DOHH2 (cell line): ENCODE measurements around the gene ITGBL1.

Experiments used
- H3F3A ChIP-seq: fragments of 200-600 bp; sonication (generic), shearing (Covaris generic); 2 replicates; pipeline ENCODE4 v1.6.0; 2016; ENCODE audit warnings: antibody characterized with exemption, mild to moderate bottlenecking; ENCODE audit not compliant: control insufficient read depth, insufficient read depth
- H3K27ac ChIP-seq: fragments of 200-600 bp; sonication (generic); 2 replicates; pipeline ENCODE4 v1.5.1; 2014; ENCODE audit warnings: low read depth, mild to moderate bottlenecking, low read length, moderate library complexity
- H3K27me3 ChIP-seq: fragments of 200-600 bp; sonication (generic); 2 replicates; pipeline ENCODE4 v1.6.1; 2014; ENCODE audit warnings: mild to moderate bottlenecking, low read length, mixed read lengths; ENCODE audit not compliant: control insufficient read depth
- H3K36me3 ChIP-seq: fragments of 200-600 bp; sonication (generic); 2 replicates; pipeline ENCODE4 v1.6.1; 2014; ENCODE audit warnings: mild to moderate bottlenecking, low read length, moderate library complexity, mixed read lengths; ENCODE audit not compliant: control insufficient read depth
- H3K4me1 ChIP-seq: fragments of 200-600 bp; sonication (generic); 2 replicates; pipeline ENCODE4 v1.6.1; 2014; ENCODE audit warnings: mild to moderate bottlenecking, low read length, mixed read lengths; ENCODE audit not compliant: control insufficient read depth
- H3K4me2 ChIP-seq: fragments of 200-600 bp; sonication (generic); 2 replicates; pipeline ENCODE4 v1.6.0; 2014; ENCODE audit warnings: mild to moderate bottlenecking, low read length, moderate library complexity
- H3K4me3 ChIP-seq: fragments of 200-600 bp; sonication (generic); 2 replicates; pipeline ENCODE4 v1.5.1; 2014; ENCODE audit warnings: mild to moderate bottlenecking, low read length, mixed read lengths
- H3K79me2 ChIP-seq: fragments of 200-600 bp; sonication (generic); 2 replicates; pipeline ENCODE4 v1.6.1; 2014; ENCODE audit warnings: mild to moderate bottlenecking, low read length, mixed read lengths; ENCODE audit not compliant: control insufficient read depth
- H3K9me2 ChIP-seq: fragments of 200-600 bp; sonication (generic); replicated peaks from 2 replicates; pipeline ENCODE4 v1.6.1; 2014; ENCODE audit warnings: mild to moderate bottlenecking, low read length, mixed read lengths; ENCODE audit not compliant: control insufficient read depth
- H3K9me3 ChIP-seq: fragments of 200-600 bp; sonication (generic); 2 replicates; pipeline ENCODE4 v1.6.1; 2014; ENCODE audit warnings: antibody characterized with exemption, low read length, mixed read lengths; ENCODE audit not compliant: control insufficient read depth, insufficient read depth
- H4K20me1 ChIP-seq: fragments of 200-600 bp; sonication (generic); 2 replicates; pipeline ENCODE4 v1.6.0; 2014; ENCODE audit warnings: low read depth, mild to moderate bottlenecking, antibody characterized with exemption, low read length, moderate library complexity; ENCODE audit not compliant: control insufficient read depth, insufficient read depth
- EZH2phosphoT487 ChIP-seq: fragments of 200-600 bp; sonication (generic); IDR thresholded peaks from 2 replicates; pipeline ENCODE4 v1.6.1; 2017; ENCODE audit warnings: borderline replicate concordance, mild to moderate bottlenecking, antibody characterized with exemption, low read length, moderate library complexity, mixed read lengths
- TF ChIP-seq, protein P1 (sequence below): fragments of 200-600 bp; sonication (generic); IDR thresholded peaks from one replicate; pipeline ENCODE4 v1.5.1; 2014; ENCODE audit warnings: antibody characterized with exemption, mild to moderate bottlenecking, low read depth, low read length; ENCODE audit not compliant: poor library complexity, severe bottlenecking

The ITGBL1 gene

GRCh38 chr13:101711307-101712025 is 259.0 kb downstream of the ITGBL1 start:
- H3K9me3 ChIP-seq = no peaks in the 10 kb centered on the region
- no peaks in the 10 kb centered on the region for H3K4me1 ChIP-seq
- H3K4me2 ChIP-seq = no peak overlapping the region
- no peak overlapping the region for H3K27ac ChIP-seq
- TF ChIP-seq, protein P1, sequence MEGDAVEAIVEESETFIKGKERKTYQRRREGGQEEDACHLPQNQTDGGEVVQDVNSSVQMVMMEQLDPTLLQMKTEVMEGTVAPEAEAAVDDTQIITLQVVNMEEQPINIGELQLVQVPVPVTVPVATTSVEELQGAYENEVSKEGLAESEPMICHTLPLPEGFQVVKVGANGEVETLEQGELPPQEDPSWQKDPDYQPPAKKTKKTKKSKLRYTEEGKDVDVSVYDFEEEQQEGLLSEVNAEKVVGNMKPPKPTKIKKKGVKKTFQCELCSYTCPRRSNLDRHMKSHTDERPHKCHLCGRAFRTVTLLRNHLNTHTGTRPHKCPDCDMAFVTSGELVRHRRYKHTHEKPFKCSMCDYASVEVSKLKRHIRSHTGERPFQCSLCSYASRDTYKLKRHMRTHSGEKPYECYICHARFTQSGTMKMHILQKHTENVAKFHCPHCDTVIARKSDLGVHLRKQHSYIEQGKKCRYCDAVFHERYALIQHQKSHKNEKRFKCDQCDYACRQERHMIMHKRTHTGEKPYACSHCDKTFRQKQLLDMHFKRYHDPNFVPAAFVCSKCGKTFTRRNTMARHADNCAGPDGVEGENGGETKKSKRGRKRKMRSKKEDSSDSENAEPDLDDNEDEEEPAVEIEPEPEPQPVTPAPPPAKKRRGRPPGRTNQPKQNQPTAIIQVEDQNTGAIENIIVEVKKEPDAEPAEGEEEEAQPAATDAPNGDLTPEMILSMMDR = no peak
- no peak for TF ChIP-seq EZH2phosphoT487
- H3K9me2 ChIP-seq = no peaks in the 10 kb centered on the region
- H3K79me2 ChIP-seq = no peaks in the 10 kb centered on the region
- no peaks in the 10 kb centered on the region for H3F3A ChIP-seq
- H3K27me3 ChIP-seq = no peaks in the 10 kb centered on the region
- H3K36me3 ChIP-seq = no peaks in the 10 kb centered on the region
- H4K20me1 ChIP-seq = no peaks in the 10 kb centered on the region
- no peak overlapping the region for H3K4me3 ChIP-seq

DNA sequence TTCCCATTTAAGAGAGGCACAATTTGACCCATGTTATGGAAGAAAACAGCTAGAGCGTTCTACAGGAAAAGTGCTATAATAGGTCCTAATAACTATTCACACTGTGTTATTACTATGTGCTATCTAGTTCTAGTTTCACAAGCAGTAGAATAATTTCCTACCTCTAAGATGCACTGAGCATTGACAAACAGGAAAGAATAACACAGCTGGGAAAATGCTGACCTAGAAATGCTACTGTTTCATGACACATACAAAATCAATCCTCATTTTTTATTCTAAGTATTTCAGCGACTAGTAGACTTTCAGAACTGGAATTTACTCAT is 259.5 kb downstream of the ITGBL1 start:
- Histone ChIP-seq H3K4me3 (no peak overlapping the region), H3K4me2 (no peak overlapping the region), H4K20me1 (no peaks in the 10 kb centered on the region), H3K4me1 (no peaks in the 10 kb centered on the region), H3K79me2 (no peaks in the 10 kb centered on the region), H3K9me3 (no peaks in the 10 kb centered on the region), H3F3A (no peaks in the 10 kb centered on the region), H3K27ac (no peak overlapping the region), H3K27me3 (no peaks in the 10 kb centered on the region), H3K9me2 (no peaks in the 10 kb centered on the region), H3K36me3 (no peaks in the 10 kb centered on the region)
- TF ChIP-seq, protein P1 = no peak
- no peak for TF ChIP-seq EZH2phosphoT487

GRCh38 chr13:101714195-101714594 is 261.7 kb downstream of the ITGBL1 start:
- H3K36me3 ChIP-seq = no peaks in the 10 kb centered on the region
- H3K4me2 ChIP-seq = no peak overlapping the region
- H3K79me2 ChIP-seq = no peaks in the 10 kb centered on the region
- no peak overlapping the region for H3K27ac ChIP-seq
- no peaks in the 10 kb centered on the region for H3F3A ChIP-seq
- no peaks in the 10 kb centered on the region for H4K20me1 ChIP-seq
- no peaks in the 10 kb centered on the region for H3K4me1 ChIP-seq
- H3K4me3 ChIP-seq = no peak overlapping the region
- no peaks in the 10 kb centered on the region for H3K9me3 ChIP-seq
- TF ChIP-seq EZH2phosphoT487 = no peak
- TF ChIP-seq, protein P1 = no peak
- H3K9me2 ChIP-seq = no peaks in the 10 kb centered on the region
- H3K27me3 ChIP-seq = no peaks in the 10 kb centered on the region
